ENCODE measurements around the gene C2orf49. TPM values are rescaled to one million over a fixed set of nuclear protein-coding genes. Genes with fewer than 3 reads are reported as not detected.

C2orf49 gene
- total and polyA plus RNA-seq, 10 of the 15 experiments (the other 5 are each of a cell fraction or from before 2014, with no cell fraction given): 7.2 to 24.2 (median 15.5) TPM

- TF ChIP-seq, protein P1, sequence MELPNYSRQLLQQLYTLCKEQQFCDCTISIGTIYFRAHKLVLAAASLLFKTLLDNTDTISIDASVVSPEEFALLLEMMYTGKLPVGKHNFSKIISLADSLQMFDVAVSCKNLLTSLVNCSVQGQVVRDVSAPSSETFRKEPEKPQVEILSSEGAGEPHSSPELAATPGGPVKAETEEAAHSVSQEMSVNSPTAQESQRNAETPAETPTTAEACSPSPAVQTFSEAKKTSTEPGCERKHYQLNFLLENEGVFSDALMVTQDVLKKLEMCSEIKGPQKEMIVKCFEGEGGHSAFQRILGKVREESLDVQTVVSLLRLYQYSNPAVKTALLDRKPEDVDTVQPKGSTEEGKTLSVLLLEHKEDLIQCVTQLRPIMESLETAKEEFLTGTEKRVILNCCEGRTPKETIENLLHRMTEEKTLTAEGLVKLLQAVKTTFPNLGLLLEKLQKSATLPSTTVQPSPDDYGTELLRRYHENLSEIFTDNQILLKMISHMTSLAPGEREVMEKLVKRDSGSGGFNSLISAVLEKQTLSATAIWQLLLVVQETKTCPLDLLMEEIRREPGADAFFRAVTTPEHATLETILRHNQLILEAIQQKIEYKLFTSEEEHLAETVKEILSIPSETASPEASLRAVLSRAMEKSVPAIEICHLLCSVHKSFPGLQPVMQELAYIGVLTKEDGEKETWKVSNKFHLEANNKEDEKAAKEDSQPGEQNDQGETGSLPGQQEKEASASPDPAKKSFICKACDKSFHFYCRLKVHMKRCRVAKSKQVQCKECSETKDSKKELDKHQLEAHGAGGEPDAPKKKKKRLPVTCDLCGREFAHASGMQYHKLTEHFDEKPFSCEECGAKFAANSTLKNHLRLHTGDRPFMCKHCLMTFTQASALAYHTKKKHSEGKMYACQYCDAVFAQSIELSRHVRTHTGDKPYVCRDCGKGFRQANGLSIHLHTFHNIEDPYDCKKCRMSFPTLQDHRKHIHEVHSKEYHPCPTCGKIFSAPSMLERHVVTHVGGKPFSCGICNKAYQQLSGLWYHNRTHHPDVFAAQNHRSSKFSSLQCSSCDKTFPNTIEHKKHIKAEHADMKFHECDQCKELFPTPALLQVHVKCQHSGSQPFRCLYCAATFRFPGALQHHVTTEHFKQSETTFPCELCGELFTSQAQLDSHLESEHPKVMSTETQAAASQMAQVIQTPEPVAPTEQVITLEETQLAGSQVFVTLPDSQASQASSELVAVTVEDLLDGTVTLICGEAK (IDR thresholded peaks at IDR 0.05; ENCODE audit: borderline replicate concordance): no peak
- TF ChIP-seq, protein P2, sequence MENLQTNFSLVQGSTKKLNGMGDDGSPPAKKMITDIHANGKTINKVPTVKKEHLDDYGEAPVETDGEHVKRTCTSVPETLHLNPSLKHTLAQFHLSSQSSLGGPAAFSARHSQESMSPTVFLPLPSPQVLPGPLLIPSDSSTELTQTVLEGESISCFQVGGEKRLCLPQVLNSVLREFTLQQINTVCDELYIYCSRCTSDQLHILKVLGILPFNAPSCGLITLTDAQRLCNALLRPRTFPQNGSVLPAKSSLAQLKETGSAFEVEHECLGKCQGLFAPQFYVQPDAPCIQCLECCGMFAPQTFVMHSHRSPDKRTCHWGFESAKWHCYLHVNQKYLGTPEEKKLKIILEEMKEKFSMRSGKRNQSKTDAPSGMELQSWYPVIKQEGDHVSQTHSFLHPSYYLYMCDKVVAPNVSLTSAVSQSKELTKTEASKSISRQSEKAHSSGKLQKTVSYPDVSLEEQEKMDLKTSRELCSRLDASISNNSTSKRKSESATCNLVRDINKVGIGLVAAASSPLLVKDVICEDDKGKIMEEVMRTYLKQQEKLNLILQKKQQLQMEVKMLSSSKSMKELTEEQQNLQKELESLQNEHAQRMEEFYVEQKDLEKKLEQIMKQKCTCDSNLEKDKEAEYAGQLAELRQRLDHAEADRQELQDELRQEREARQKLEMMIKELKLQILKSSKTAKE (IDR thresholded peaks at IDR 0.05; ENCODE audit: low read depth, poor library complexity, severe bottlenecking): no peak
Observed at GRCh38 chr2:105338020-105338385, 663 bp downstream of the C2orf49 start (continued).

DNA sequence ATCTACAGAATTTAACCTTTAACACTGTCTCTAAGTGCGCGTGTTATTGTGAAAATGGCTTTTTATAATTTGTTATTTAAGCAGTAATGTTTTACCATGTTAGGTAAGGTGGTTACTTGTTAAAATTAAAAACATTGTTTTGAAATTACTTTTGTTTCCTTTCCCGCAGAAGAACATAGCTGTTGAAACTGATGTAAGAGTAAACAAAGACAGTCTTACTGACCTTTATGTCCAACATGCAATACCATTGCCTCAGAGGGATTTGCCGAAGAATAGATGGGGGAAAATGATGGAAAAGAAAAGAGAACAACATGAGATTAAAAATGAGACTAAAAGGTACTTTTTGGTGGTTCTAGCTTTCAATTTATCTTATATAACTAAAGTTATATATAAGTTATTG lies 2.1 kb downstream of the C2orf49 start:
- peaks cover 3% of the 10 kb centered on the region for H3K4me1 ChIP-seq (ENCODE audit: control insufficient read depth, insufficient read depth, low read length)
- ChIA-PET RAD21 (ENCODE audit: unreplicated experiment) (interaction anchor here (1.0 to 1.2 kb wide), 2 partner anchors 17 to 33 kb away, joined by 3 read pairs; no protein-coding TSS in a partner anchor), SMC1A (ENCODE audit: uncharacterized antibody, unreplicated experiment) (interaction anchor here (1.0 to 4.1 kb wide), 3 partner anchors 10 to 51 kb away, joined by 3 to 25 read pairs (median 4); partner anchors contain the start of gene TGFBRAP1), POLR2A (interaction anchor here (0.6 to 1.5 kb wide), 3 partner anchors 9 to 11 kb away, joined by 3 to 5 read pairs (median 4); no protein-coding TSS in a partner anchor), CTCF (interaction anchor here (1.3 to 2.9 kb wide), 3 partner anchors 10 to 30 kb away, joined by 4 to 12 read pairs (median 6); no protein-coding TSS in a partner anchor)
- in situ Hi-C loops (cut with MboI) (no loop called here), intact Hi-C loops (cut with micrococcal nuclease; ENCODE audit: unreplicated experiment) (loop anchor here (10.0 kb wide), 1 partner anchor 405 kb away; the partner anchor contains the start of gene NCK2)
- H3K27ac ChIP-seq (ENCODE audit: control insufficient read depth, insufficient read depth): no peak overlapping the region
- 73% methylated on average over 4 of the region's 4 CpGs for WGBS (ENCODE audit: insufficient coverage, insufficient replicate concordance, low lambda C conversion rate, missing lambda C conversion rate)
- H3K9me3 ChIP-seq (replicated peaks; ENCODE audit: control insufficient read depth, insufficient read depth, low read length): no peaks in the 10 kb centered on the region
- peaks cover 4 to 27% of the 10 kb centered on the region in 2 experiments for H3K36me3 ChIP-seq (ENCODE audit: control insufficient read depth in 2 of 2, insufficient read depth in 2 of 2, low read length in 1 of 2)
- no peaks in the 10 kb centered on the region; the same call in 1 of the 2 replicates for H4K20me1 ChIP-seq (ENCODE audit: control insufficient read depth, insufficient read depth)
- peak overlapping the region; percentile 95; the same call in 1 of the 2 replicates for H3K4me2 ChIP-seq (ENCODE audit: control insufficient read depth, insufficient read depth)
- BruUV-seq (replicated peaks): no TSS peak
- H3K9ac ChIP-seq (ENCODE audit: control insufficient read depth, insufficient read depth, low read length): no peak overlapping the region
- no peaks in the 10 kb centered on the region for H3K27me3 ChIP-seq (replicated peaks in 1 of 2; ENCODE audit: control insufficient read depth in 2 of 2, insufficient read depth in 2 of 2, low read length in 1 of 2)
- DNase-seq (ENCODE audit: low read depth, low spot score) (no peak), FAIRE-seq (no peak), ATAC-seq (no peak)
- no peak overlapping the region for H2AFZ ChIP-seq (ENCODE audit: control insufficient read depth, low read depth, low read length)
- peak overlapping the region; percentile 99; the same call in 1 of the 2 replicates for H3K4me3 ChIP-seq
- H3K79me2 ChIP-seq (ENCODE audit: control insufficient read depth, insufficient read depth, low read length): peaks cover 44% of the 10 kb centered on the region
- TF ChIP-seq IRF3 (IDR thresholded peaks at IDR 0.05): no peak
- no peak for TF ChIP-seq ATF2 (IDR thresholded peaks at IDR 0.05; ENCODE audit: low read length)
- TF ChIP-seq CUX1 (IDR thresholded peaks at IDR 0.05; ENCODE audit: insufficient replicate concordance, low read depth, low read length): no peak

All from GM12878 (cell line).